HT1080 (cell line): ENCODE data around the gene PTPRN2. TPM values are rescaled to one million over a fixed set of nuclear protein-coding genes. Genes with fewer than 3 reads are reported as not detected.
"Not testable (repeated sequence)": the region's sequence is repeated elsewhere in the genome, so short reads cannot be mapped to it uniquely, and the experiment has no call there.

Experiments used
- DNase-seq: peaks from one replicate; pipeline ENCODE4 v3.0.0-alpha.2; 2015; ENCODE audit warnings: low read depth
- total RNA-seq: library from RNA; depleted of rRNA; stranded (reverse); fragments of >200 nt; shearing (Covaris generic); gene quantifications from 2 replicates; pipeline ENCODE4 v1.2.3, GENCODE V29; 2014

The PTPRN2 gene
- total RNA-seq, 1 experiment from 2014 or later: 0.31 TPM

DNA sequence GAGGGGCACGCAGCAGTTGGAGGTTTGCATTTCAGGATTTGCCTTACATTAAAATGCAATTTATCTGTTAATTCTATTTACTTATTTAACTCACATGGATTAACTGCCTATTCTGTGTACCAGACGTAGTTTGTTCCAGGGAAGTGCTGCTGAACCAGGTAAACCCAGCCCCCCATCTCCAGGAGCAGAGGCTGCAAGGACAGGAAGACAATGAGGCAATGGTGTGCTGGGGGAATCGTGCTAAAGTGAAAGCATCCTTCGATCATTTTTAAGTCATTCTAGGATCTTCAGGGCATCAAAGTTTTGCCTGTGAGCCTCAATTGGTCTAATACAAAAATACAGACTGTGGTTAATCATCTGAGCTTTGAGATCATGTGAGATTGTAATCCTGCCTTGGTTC, 1084.4 kb downstream of the PTPRN2 start:
- DNase-seq: no peak

DNA sequence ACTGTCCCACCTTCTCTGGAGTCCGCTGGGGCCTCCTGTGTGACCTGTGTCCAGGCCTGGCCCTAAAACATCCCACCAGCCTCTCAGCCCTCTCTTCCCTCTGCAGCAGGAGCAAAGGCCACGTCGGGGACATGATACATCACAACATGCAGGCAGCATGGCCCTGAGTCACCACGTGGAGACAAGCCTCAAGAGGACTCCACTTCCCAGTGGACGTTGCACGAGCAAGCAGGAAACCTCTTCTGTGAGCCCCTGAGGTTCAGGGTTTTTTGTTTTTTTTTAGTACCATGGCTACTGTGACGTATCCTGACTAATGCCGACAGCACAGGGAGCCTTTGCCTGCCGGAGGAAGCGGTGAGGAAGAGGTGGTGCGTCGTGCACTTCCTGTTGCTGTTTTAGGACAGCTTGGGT, 1084.9 kb downstream of the PTPRN2 start:
- peak; percentile 91 for DNase-seq

DNA sequence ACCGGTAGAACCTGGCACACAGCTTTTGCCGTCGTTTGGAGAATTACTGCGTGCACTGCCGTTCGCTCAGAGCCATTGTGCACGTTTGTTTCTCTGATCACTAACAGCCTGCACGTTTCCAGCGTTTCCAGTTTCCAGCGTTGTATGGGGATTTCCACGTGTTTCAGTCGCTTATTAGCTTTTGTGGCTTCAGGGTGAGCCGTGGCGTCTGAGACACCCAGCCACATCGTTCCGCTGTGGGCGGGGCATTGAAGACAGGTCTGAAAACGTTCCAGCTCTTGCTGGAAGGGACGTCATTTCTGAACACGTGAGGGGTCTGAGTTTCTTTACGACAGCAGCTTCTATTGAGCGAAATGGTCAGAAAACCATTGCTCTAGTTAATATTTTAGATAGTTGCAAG, 1086.0 kb downstream of the PTPRN2 start:
- no peak for DNase-seq

DNA sequence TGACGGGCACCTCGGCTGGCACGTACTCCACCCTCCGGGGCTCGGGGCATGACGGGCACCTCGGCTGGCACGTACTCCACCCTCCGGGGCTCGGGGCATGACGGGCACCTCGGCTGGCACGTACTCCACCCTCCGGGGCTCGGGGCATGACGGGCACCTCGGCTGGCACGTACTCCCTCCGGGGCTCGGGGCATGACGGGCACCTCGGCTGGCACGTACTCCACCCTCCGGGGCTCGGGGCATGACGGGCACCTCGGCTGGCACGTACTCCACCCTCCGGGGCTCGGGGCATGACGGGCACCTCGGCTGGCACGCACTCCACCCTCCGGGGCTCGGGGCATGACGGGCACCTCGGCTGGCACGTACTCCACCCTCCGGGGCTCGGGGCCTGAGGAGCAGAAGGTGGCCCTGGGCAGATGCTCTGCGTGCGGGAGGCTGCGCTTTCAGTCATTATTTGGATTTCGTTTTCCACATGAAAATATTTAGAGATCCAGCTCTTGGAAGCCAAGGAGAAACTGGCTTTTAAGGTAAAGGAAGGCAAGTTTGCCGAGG, 1086.6 kb downstream of the PTPRN2 start:
- not testable (repeated sequence) for DNase-seq

DNA sequence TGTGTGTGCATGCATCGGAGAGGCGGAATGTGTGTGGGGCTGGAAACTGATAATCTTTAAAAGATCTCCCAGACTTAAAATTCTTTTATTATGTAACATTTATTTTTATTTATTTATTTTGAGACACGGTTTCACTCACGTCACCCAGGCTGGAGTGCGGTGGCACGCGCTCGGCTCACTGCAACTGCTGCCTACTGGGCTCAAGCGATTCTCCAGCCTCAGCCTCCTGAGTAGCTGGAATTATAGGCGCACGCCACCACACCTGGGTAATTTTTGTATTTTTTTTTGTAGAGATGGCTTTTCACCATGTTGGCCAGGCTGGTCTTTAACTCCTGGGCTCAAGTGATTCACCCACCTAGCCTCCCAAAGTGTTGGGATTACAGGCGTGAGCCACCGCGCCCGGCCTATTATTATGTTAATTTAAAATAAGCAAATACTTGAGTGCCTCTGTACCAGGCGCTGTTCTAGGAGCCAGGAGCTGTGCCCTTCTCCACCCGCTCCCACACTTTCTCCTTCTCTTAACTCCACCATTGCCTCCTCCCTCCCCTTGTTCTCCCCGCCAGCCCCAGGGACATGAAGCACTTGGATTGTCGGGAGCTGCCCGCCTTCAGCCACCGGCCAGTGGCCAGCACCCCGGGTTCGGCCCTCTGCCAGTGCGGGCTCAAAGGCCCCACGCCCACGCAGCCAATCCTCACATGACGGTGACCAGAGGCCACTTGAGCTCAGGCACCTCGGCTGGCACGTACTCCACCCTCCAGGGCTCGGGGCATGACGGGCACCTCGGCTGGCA, 1087.3 kb downstream of the PTPRN2 start:
- no peak for DNase-seq

DNA sequence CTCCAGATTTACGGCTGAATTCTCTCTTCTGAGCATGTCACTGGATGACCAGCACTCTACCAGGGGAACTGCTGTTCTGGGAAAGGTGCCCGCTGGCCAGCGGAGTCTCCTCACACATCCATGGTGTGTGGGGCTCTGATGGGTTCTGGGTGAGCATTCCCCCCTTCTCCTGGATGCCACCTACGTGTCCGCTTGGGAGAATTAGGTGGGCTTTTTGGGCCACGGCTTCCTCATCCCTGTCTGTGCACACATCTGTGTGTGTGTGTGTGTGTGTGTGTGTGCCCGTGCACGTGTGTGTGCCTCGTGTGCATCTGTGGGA, 1087.8 kb downstream of the PTPRN2 start:
- no peak for DNase-seq

DNA sequence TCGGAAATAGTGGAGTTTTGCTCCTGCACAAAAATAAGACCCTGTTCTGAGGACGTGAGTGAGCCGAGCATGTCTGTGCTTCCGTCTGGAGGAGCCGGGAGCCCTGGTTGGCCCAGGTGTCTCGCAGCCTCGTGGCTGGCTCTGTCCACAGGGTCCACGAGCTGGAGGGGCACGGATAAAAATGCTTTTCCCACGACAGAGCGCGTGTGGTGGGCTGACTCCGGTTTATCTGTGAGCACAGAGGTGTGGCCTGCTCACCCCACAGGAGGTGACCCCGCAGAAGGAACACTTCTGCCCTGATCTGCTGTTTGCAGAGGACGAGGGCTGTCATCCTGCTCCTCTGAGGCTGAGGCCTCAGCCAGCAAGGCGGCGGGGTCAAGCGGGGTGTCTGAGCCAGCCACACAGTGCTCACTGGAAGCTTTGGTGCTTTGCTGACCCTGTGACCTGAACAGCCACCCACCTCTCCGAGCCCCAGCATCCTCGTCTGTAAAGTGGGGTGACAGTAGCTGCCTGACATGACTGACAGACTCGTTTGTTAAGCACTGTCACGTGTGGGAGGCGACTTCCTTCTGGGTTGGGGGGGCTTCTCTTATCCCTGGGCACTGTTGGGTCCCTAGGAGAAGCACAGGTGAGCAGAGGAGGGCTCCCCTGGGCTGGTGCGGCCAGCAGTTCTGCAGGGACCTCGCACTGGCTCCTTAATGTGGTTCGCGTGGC, 1088.3 kb downstream of the PTPRN2 start:
- DNase-seq: no peak

DNA sequence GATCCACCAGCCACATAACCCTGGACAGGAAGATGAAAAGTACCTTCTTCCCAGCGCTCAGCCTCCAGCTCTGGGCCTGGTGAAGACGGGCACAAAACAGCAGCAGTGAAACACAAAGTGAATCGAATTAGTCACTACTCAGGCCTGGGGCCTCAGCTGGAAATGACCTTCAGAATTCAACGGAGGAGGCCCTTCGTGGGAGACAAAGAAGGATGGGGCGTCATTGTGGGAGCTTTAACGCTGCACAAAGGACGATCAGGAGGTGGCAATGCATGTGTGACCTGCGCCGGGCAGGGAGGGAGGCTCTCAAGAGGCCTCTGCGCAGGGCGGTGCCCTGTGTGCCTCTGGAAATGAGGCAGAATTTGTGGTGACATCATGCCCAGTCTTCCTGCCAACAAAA, 1089.0 kb downstream of the PTPRN2 start:
- no peak for DNase-seq

DNA sequence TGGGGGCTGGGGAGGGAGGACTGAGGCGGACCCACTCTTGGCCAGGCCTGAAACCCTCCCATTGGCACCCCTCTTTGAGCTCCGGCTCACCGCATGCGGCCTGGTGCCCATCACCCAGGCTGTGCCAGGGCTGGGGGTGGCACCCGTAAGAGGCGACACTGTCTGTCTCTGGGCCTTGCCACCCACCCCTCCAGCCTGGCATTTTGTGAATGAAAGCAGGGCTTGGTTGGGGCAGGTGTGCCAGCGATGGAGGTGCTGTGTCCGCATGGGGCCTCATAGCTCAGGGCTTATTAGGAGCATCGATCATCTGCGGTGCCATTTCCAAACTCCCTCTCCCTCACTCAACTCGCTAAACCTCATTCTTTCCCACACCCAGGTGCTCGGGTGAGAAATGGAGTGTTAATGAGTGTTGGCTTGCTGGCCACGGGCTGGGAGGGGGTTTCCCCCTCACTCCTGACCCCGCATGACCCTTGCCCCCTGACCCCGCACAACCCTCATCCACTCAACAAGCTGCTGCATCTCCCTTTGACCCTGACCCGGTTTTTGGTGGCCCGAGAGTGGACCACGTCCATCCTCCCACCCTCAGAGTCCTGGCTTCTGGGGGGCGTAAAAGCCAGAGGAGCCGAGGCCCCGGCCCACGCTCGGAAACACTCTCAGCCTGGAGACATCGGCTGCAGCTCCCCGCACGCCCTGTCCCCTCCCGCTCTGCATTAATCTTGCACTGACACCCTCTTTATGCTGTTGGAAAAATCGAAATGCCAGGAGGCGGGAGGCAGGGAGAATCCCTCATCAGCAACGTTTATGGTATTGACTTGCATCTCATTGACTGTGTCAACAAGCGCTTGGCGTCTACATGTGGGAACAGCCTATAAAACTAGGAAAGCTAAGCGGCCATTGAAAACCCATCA, 1089.6 kb downstream of the PTPRN2 start:
- no peak for DNase-seq

DNA sequence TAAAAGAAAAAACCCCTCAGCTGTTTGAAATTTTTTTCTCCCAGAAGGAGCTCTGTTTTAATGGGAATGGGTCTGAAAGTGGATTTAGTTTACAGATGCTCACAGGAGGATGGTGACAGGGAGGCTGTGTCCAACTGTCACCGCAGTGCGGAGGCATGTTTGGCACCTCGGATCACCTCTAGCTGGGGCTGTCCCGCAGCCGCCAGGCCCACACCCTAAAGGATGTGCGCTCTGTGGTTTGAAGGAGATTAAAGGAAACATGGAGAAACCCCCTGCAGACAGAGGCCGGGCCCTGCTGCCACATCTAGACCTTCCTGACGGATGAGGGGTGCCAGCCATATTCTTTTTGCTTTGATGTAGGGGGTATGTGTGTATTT, 1090.3 kb downstream of the PTPRN2 start:
- no peak for DNase-seq

DNA sequence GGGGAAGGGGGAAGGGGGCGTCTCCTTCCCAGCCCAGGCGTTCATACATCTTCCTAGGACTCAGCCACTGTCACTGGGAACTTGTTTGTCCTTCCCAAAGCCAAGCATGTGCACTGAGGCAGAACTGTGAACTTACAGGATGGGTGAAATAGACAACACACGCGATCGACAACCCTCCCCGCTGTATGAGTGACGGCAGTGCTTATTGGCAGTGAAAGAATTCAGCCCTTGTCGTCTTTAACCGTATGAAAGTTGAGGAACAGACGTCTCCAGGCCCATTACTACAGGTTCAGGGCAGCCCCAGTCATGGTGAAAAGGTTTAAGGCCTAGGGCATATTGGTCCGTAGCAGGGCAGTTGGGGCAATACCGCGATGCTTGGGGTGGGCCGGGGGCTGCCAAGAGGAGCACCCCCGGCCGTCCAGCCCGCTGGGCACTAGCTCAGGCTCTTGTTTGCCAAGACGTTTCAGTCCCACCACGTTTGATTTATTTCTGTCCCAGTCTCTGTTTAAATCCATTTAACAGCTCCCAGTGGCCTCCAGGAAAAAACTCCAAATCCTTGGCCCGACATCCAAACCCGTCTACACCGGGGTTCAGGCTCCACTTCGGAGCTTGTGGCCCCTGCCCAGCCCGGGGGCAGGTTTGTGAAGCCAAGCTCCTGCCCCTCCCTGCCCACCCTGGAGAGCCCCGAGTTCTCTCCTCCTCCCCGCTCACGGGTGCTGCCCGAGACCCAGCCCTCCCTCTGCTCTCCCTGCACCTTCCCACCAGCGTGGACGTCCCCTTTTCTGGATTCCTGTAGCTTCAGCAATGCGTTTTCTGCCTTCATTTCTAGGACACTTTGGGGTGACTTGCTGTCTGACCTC, 1091.0 kb downstream of the PTPRN2 start:
- no peak for DNase-seq

DNA sequence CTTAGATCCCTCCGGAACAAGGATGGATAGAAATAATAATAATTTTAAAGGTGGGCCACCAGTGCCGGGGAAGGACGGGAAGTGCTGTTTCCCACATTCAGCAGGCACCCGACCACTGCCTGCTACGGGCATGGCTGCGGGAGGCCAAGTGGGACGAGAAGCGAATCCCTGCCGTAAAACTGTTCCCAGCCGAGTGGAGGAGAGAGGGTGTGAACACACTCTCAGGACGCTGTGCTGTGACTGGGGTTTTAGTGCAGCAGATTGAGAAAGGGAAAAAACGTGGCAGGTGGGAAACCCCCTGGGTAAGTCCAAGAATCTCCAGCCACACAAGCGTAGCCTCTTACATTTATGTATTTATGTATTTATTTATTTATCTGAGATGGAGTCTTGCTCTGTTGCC, 1092.0 kb downstream of the PTPRN2 start:
- no peak for DNase-seq

DNA sequence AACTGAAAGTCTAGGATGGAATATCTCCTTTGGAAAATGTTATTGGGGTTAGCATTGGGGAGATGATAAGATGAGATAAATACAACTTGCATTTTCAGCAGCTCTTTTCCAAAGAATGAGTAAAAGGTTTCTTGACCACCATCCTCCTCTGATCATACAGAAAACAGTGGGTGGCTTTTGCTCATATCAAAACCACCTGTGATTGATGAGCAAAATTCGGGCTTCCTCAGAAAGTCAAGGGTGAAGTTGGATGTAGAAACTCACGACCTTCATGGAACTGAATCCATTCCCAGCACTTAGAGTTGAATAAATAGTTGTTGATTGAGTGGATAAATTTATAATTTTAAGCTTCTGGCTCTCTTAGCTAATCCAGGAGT, 1092.5 kb downstream of the PTPRN2 start:
- DNase-seq: no peak

DNA sequence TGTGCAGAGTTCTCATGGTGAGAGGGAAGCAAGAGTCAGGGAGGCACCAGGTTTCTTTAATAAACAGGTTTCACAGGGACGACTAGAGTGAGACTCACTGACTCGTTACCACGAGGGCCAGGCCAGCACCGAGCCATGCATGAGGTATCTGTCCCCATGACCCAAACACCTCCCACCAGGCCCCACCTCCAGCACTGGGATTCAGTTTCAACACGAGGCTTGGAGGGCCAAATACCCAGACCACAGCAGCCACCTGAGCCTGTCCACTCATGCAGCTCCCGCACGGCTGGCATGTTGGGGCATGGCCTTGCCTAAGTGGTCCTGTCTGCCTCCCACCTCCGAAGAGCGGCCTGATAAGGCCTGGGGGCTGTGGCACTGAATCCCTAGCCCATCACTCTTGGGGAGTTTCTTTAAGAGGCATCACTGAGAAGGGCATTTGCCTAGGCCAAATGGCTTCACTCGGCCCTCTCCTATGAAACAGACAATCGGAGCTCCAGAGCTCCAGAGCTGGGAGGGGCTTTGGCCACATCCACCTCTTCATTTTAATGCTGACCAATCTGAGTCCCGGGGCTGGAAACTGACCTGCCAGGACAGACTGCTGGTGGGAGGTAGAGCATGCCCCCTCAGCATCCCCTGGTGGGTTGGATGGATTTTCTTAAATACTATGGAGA, 1093.0 kb downstream of the PTPRN2 start:
- no peak for DNase-seq

DNA sequence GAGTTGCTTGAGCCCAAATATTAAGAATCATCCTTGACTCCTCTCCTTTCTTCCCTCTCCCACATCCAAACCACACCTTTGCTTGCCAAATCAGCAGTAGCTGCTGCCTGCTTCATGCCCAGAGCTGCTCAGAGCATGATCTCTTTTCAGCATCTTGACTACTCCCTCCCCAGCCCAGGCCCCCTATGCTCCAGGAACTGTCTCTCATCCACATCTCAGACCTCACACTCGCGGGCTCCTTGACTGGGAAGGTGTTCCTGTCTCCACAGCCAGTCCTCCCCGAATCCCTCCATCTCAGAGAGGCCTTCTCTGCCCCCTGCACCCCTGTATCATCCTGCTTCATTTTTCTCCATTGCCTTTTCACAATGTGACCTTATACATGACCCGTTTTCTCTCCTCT, 1093.8 kb downstream of the PTPRN2 start:
- DNase-seq: no peak

DNA sequence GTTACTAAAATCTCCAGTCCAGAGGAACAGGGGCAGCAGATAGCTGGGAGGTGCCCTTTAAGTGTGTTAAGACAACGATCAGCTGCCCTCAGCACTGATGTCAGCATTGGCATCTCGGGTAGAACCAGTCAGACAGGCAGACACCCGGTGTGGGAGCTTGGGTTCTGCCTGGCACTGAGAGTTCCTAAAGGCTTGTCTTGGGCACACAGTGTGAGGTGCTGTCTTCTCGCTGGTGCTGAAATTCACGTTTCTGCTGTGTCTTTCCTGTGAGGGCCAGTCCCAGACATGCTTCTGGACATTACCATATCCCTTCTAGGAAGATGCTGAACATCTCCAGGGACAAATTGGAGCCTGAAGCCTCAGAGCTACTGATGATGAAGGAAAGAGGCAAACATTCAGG, 1094.6 kb downstream of the PTPRN2 start:
- no peak for DNase-seq

DNA sequence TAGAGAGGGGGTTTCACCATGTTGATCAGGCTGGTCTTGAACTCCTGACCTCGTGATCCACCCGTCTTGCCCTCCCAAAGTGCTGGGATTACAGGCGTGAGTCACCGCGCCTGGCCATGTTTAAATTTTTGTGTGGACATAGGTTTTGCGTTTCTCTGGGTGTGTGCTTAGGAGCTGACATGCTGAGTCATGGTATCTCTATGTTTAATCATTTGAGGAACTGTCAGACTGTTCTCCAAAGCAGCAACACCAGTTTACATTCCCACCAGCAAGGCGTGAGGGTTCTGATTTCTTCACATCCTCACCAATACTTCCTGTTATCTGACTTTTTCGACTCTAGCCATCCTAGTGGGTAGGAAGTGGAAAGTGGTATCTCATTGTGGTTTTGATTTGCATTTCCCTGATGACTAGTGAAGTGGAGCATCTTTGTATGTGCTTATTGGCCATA, 1097.1 kb downstream of the PTPRN2 start:
- peak; percentile 99 for DNase-seq

DNA sequence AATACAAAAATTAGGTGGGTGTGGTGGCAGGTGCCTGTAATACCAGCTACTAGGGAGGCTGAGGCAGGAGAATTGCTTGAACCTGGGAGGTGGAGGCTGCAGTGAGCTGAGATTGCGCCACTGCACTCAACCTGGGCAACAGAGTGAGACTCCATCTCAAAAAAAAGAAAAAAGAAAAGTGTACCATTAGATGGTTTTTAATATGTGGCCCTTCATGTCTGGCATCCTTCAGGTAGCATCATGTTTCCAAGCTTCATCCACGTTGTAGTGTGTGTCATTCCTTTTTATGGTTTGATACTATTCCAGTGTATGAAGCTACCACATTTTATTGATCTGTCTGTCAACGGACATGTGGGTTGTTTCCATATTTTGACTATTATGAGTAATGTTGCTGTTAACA, 1097.8 kb downstream of the PTPRN2 start:
- not testable (repeated sequence) for DNase-seq
